Retina (tissue), 1 donor: Measurements from ENCODE around the gene LTBP1.

Source experiments
- DNase-seq: peaks from one replicate; pipeline ENCODE4 v3.0.0-alpha.2; 2016

LTBP1 gene

DNA sequence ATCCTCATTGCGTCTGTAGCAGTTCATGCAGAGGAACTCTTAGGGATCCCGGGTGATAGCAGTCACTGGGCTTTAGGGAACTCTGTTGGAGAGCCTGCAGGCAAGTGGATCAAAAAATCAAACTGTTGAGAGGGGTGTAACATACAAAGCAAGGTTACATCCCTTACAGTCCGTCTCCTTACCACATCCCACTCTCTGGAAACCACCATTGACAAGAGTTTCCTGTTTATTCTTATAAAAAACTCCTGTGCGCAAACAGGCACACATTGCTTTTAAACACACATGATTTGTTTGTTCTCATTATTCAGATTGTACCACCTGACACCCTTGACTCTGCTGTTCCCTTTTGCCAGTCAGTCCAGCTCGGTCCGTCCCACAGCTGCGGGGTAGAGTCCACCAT is 137.7 kb downstream of the LTBP1 start:
- no peak for DNase-seq

DNA sequence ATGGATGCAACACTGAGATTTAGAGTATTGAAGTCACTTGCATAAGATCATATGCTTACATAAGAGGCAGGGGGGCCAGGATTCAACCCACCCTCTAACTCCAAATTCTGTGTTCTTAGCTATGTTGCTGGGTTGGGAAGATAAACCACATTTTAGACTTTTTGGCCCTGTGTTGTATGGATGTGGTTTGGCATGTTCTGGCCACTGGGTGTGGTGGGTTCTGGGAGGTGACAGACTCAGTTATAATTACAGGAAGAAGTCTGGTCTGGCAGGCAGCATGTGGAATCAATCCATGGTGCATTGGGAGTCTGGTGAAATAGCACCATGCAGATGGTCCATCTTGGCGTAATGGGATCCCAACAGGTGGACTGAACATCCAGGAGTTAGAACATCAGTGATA is 138.9 kb downstream of the LTBP1 start:
- DNase-seq: no peak

GRCh38 chr2:33086400-33087015 is 139.8 kb downstream of the LTBP1 start:
- DNase-seq: no peak

DNA sequence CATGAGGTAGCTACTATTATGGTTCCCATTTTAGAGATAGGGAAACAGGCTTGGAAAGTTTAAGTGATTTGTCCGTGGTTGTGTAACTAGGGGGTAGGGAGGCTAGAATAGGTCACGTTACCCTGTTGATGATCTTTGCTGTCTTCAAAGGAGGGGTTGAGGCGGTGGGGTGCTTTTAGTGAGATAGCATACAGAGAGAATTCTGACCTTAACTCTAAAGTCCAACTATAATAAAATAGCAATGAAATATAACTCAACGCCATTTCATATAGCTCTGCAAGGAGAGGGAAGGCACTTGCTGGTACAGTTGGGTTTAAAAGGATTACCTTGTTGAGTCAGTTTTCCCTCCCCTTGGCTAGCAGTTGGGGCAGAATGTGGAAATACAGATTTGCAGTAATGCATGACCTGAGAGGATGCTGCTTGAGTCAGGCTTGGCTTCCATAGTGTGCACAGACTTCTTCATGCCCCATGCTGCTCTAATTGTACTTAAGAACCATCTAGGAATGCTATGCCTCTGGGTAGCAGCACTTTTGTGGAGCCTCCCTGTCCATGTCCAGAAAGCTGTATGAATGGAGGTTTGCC is 143.9 kb downstream of the LTBP1 start:
- no peak for DNase-seq

- DNase-seq: no peak
Observed at GRCh38 chr2:33091541-33092123, 144.9 kb downstream of the LTBP1 start.

DNA sequence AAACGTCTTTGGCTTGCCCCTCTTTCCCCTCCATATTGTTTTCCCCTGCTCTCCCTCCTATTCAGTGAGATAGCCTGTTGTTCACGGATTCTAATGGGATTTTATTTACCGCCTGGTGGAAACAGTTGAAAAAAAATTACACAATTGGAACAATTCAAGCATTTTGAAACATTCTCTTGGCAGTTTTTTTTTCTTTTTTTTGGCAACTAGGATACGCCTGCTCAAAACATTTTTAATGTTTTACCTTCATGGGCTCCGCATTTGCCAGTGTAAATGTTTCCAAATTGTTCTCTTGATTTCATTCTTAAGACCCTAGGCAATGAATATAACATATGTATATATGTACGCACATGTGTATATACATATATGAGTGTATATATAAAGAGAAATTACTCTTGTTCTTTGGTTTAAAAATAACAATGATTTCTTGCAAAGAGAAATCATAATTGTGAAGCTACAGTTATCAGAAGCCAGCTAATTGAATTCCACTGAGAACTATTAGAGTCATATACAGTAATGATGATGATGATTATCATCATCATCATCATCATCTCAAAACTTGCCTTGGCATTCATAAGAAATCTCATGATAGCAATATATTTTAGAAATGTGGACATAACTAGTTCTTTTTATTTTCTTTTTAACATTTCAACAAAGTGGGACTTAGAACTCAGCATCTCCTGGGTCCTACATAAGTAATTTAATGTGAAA is 146.7 kb downstream of the LTBP1 start:
- DNase-seq: no peak

DNA sequence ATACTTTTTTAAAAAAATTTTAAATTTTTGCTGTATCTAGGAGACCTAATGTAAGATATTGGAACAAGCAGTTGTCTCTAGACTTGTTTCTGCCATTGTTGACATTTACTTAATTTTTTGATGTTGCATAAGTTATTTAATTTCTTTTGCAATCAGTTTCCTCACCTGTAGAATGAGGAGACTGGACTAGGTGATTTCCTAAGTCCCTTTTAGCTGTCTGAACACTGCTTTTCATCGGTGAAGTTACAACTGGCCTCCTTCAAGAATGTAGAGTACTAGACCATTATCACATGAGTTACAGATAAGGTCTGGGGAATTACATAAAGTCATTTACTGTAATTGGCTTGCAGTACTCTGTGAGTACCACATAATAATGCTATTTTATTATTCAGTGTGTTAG is 147.6 kb downstream of the LTBP1 start:
- no peak for DNase-seq

GRCh38 chr2:33099989-33100388 is 153.2 kb downstream of the LTBP1 start:
- no peak for DNase-seq

- DNase-seq: no peak
Observed at GRCh38 chr2:33100921-33101320, 154.2 kb downstream of the LTBP1 start.

DNA sequence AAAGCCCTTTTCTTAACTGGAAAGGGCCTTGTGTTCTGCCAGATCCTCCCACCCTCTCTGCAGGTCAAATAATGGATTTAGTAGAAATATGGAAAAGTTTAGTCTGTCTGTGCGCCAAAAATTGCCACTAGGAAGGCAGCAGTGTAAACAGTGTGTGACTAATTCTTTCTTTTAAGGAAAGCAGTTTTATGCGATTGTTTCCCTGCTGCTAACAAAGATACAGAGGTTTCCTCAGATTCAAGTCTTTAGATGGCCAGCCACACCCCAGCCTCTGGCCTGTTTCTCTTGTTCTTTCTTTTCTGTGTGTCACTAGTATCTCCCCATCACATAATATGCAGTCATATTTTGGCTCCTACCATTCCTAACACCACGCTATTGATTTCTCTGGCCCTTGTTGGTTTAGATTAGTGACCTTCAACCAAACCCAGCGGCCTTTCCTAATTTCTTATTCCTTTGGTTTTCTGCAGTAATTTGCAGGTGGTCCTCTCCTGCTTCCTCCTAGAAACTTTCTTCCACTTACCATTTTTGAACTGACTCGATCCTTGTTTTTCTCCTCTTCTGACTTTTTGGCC is 157.4 kb downstream of the LTBP1 start:
- no peak for DNase-seq

- DNase-seq: no peak
Observed at GRCh38 chr2:33104726-33105125, 158.0 kb downstream of the LTBP1 start.

DNA sequence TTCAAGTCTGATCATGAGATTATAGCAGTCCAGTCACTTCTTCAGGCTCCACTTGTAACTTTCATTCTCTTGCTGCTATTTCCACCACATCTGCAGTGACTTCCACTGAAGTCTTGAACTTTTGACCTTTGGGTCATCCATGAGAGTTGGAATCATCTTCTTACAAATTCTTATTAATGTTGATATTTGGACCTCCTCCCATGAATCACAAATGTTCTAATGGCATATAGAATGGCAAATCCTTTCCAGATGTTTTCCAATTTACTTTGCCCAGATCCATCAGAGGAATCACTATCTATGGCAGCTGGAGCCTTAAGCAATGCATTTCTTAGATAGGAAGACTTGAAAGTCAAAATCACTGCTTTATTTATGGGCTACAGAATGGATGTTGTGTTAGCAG is 159.4 kb downstream of the LTBP1 start:
- no peak for DNase-seq

DNA sequence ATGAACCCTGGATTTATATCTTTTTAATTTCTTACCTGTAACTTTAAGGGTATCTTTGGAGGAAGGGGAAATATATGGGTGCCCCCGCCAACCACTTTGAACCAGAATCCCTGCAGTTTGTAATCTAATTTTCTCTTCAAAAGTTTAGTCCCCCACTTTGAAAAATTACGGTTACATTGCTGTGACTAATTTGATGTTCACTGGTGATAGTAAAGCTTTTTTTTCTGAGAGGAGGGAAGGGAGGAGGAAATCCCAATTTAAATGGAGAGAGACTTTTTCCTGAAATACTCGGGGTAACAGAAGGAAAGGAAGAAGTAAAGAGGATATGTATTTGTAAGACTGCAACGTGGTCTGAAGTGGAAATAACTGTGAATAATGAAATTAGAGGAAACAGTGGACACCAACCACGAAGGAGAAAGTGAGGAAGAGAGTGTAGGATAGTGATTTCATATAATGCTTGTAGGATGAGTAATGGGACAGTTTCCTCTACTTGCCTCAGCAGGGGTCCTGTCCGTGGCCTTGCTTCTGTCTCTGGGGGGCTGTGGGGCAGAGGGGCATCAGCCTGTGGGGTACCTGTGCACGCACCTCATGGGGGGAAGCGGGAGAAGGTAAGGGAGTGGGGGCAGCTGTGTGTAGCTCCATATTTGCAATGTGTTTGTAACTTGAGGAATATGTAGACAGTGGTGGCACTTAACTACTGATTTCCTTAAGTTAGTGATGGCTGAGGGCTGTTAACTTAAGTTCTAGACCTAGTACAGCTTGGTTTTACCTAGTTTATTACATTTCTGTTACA is 161.1 kb downstream of the LTBP1 start:
- no peak for DNase-seq

- peak; percentile 21 for DNase-seq
Observed at GRCh38 chr2:33108483-33109443, 162.0 kb downstream of the LTBP1 start.

GRCh38 chr2:33110461-33110860 is 163.7 kb downstream of the LTBP1 start:
- DNase-seq: no peak

- DNase-seq: no peak
Observed at GRCh38 chr2:33111002-33111446, 164.3 kb downstream of the LTBP1 start.

GRCh38 chr2:33115196-33115595 is 168.4 kb downstream of the LTBP1 start:
- DNase-seq: no peak

DNA sequence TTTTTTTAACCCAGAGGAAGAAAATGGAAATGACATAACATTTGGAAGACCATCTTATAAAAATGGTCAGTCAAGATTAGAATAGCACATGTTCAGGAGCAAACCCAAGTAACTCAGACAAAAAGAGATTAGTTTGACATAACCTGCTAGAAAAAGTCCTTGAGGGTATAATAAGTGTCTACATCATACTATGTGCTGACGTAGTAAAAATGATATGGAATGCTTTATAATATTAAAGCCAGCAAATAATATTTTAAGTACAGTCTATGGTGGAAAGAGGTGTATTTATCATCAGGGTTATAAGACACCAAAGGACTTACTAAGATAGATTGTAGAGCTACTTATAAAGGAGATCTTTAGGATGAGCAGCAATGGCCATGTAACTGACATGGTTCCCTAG is 169.0 kb downstream of the LTBP1 start:
- DNase-seq: no peak

DNA sequence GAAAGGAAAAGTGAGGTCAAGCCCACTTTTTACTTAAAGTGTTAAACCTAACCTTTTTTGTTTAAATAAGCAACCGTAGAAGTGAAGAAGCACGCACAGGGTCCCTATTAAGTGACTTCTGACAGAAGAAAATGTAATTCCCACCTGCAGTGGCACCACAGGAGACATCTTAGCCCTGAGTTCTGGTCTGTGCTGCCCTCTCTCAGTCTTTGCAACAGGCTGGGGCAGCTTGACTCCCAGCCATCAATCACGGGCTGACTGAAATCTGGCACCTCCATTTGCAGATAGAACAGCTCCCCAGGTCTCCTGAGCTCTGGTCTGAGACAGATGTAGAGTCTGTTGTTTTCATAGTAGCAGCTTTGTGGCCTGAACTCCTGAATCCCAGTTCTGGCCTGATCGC is 170.0 kb downstream of the LTBP1 start:
- no peak for DNase-seq

DNA sequence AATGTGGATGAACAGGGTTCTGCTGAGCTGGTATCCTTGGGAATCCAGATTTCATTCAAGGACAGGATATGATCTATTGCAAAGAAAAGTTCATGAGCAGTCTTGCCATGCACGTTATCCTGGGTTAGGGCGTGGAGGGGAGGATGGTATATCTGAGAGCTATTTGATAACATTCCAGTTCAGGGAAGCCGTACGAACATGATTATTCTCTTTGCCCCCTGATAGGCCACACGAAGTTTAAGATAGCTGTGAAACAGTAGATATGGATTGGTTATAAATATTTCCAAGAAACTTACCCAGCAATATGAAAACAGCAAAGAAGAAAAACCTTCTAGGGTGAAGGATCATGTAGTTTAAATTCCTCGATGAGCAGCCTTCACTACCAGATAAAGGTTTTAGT is 171.9 kb downstream of the LTBP1 start:
- DNase-seq: no peak

DNA sequence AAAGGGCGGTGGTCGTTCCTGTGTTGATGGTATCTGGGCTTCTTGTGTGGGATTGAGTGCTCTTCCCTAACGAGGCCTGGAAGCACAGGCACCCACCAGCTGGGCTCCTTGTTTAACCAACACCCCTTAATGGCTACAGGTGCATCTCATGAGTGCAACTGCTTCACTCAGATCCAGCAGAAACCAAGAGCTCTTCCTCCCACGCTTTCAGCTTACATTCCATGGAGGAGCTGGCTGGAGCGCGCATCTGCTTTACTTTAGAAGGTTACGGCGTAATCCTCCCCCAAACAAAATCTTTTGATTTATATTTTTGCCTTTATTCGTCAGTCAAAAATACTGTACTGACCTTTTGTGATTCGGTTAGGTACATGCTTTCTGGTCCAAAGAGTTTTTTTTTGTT is 174.7 kb downstream of the LTBP1 start:
- no peak for DNase-seq

- DNase-seq: no peak
Observed at GRCh38 chr2:33121925-33122324, 175.2 kb downstream of the LTBP1 start.
